Aorta (tissue), 5 donors: ENCODE data around the gene KDELR3. TPM values are rescaled to one million over a fixed set of nuclear protein-coding genes. Genes with fewer than 3 reads are reported as not detected.

ENCODE experiments used
- ATAC-seq: fragments of 200-7000 bp; cut with Tn5 transposase; one replicate; pipeline ENCODE4 v1.9.1; 2022; ENCODE audit warnings: moderate library complexity; ENCODE audit not compliant: low FRiP score
- DNase-seq, 2 donors: peaks; one replicate each; pipeline ENCODE4 v3.0.0-alpha.2; 2020
- H3K27ac ChIP-seq, 2 donors: one replicate each; pipeline ENCODE4 v1.5.1; 2013; ENCODE audit warnings: low read length in 2 of 2, mild to moderate bottlenecking in 2 of 2, moderate library complexity in 2 of 2, control low read depth in 1 of 2, inconsistent platforms in 1 of 2, low read depth in 1 of 2
- H3K27me3 ChIP-seq, 2 donors: one replicate each; pipeline ENCODE4 v1.6.1; 2013; ENCODE audit warnings: control low read depth in 1 of 2, low read length in 1 of 2, mild to moderate bottlenecking in 1 of 2, moderate library complexity in 1 of 2; ENCODE audit not compliant: insufficient read depth in 2 of 2, control insufficient read depth in 1 of 2
- H3K36me3 ChIP-seq, 2 donors: one replicate each; pipeline ENCODE4 v1.6.1; 2013; ENCODE audit warnings: control low read depth in 1 of 2, low read length in 1 of 2, mild to moderate bottlenecking in 1 of 2; ENCODE audit not compliant: insufficient read depth in 2 of 2, control insufficient read depth in 1 of 2
- H3K4me1 ChIP-seq, 2 donors: one replicate each; pipeline ENCODE4 v1.6.1; 2013; ENCODE audit warnings: low read length in 2 of 2, control low read depth in 1 of 2, mild to moderate bottlenecking in 1 of 2, moderate library complexity in 1 of 2; ENCODE audit not compliant: insufficient read depth in 2 of 2, control insufficient read depth in 1 of 2
- H3K4me3 ChIP-seq, 2 donors: one replicate each; pipeline ENCODE4 v1.5.1; 2013; ENCODE audit warnings: low read length in 2 of 2, control low read depth in 1 of 2, mild to moderate bottlenecking in 1 of 2
- H3K9me3 ChIP-seq: one replicate; pipeline ENCODE4 v1.6.1; 2013; ENCODE audit warnings: mild to moderate bottlenecking, low read length; ENCODE audit not compliant: control insufficient read depth
- WGBS, 2 donors: extraction: QIAGEN DNeasy Blood & Tissue Kit; methylation state at CpG; one replicate each; pipeline ENCODE4 v1.1.7; 2013; 5-methylcytosine and 5-hydroxymethylcytosine counted together
- intact Hi-C, 2 donors: fragments of 100-400 bp; cut with DNase I; formaldehyde crosslinking; loops; one replicate each; pipeline versions ENCODE4 v1.14.2 to v1.15.0; 2022
- polyA plus RNA-seq, 2 donors: library from polyadenylated mRNA; stranded (reverse); fragments of 200-250 nt; gene quantifications; one replicate each; pipeline ENCODE4 v1.2.3, GENCODE V29; 2013
- total RNA-seq, 2 donors: library from RNA; stranded (reverse); fragmentation: NEBNext Ultra II Directional; extraction: Animal tissue kit (Norgen Biotek cat#: 25700); gene quantifications; one replicate each; pipeline ENCODE4 v1.2.1, GENCODE V29; 2021
- donor health status: healthy with polysubstance abuse.
- donor health status: Bipolar disorder and iron deficiency.
- donor health status: DM: no; HTN: no; CAD: no.
- donor health status: DM: no; HTN: no; CAD: no.
- donor health status: DM: yes; HTN: yes; CAD: no.

Gene KDELR3
- total and polyA plus RNA-seq, 4 donors = 12.9 to 25.8 (median 20.8) TPM

- DNase-seq (no peak), ATAC-seq (peak; percentile 30)
- H3K27me3 ChIP-seq = no peaks in the 10 kb centered on the region
- WGBS, 2 donors = 47% methylated on average over 9 of the region's 9 CpGs
- intact Hi-C loops = no loop called here
- H3K27ac ChIP-seq = no peak overlapping the region
- H3K9me3 ChIP-seq = no peaks in the 10 kb centered on the region
- no peaks in the 10 kb centered on the region for H3K36me3 ChIP-seq
- no peak overlapping the region for H3K4me3 ChIP-seq
- no peaks in the 10 kb centered on the region for H3K4me1 ChIP-seq
These were observed 6.9 kb upstream of the KDELR3 start for GRCh38 chr22:38461057-38461413.

- peak; percentile 85 for ATAC-seq
- no peaks in the 10 kb centered on the region for H3K4me1 ChIP-seq
- peak; percentile 88 to 96 for DNase-seq
- no peaks in the 10 kb centered on the region for H3K27me3 ChIP-seq
- no peak overlapping the region for H3K4me3 ChIP-seq
- no peak overlapping the region for H3K27ac ChIP-seq
- intact Hi-C loops = no loop called here
- no peaks in the 10 kb centered on the region for H3K9me3 ChIP-seq
- H3K36me3 ChIP-seq = no peaks in the 10 kb centered on the region
- whole genome bisulfite sequencing, 2 donors = 11 to 12% methylated on average over 50 to 51 of the region's 51 CpGs
These were observed 6.3 kb upstream of the KDELR3 start for GRCh38 chr22:38461414-38462081.

- no peak for ATAC-seq
- no peaks in the 10 kb centered on the region for H3K27me3 ChIP-seq
- intact Hi-C loops = no loop called here
These were observed 4.7 kb upstream of the KDELR3 start for GRCh38 chr22:38462960-38463784.

GRCh38 chr22:38464992-38465672 lies 2.8 kb upstream of the KDELR3 start:
- Histone ChIP-seq H3K4me1 (no peaks in the 10 kb centered on the region), H3K27ac (no peak overlapping the region), H3K36me3 (no peaks in the 10 kb centered on the region), H3K9me3 (no peaks in the 10 kb centered on the region), H3K27me3 (no peaks in the 10 kb centered on the region), H3K4me3 (no peak overlapping the region)
- WGBS, 2 donors = 85 to 86% methylated on average over 10 of the region's 10 CpGs
- no peak for ATAC-seq
- intact Hi-C loops = loop anchor here in 1 of 2 donors (5.0 kb wide), 1 partner anchor 37 kb away; no protein-coding TSS in a partner anchor
- DNase-seq = peak in 1 of 2 donors; percentile 24

More at GRCh38 chr22:38462960-38463784, 4.7 kb upstream of the KDELR3 start:
- Histone ChIP-seq H3K27ac (no peak overlapping the region), H3K4me3 (no peak overlapping the region), H3K9me3 (no peaks in the 10 kb centered on the region), H3K36me3 (no peaks in the 10 kb centered on the region), H3K4me1 (no peaks in the 10 kb centered on the region)
- 82 to 85% methylated on average over 28 of the region's 28 CpGs for WGBS, 2 donors
- DNase-seq = peak in 1 of 2 donors; percentile 72

- Histone ChIP-seq H3K9me3 (no peaks in the 10 kb centered on the region), H3K4me3 (no peak overlapping the region), H3K4me1 (no peaks in the 10 kb centered on the region), H3K27me3 (no peaks in the 10 kb centered on the region), H3K27ac (no peak overlapping the region), H3K36me3 (no peaks in the 10 kb centered on the region)
- ATAC-seq = no peak
- intact Hi-C loops = loop anchor here in 1 of 2 donors (5.0 kb wide), 1 partner anchor 36 kb away; no protein-coding TSS in a partner anchor
- WGBS, 2 donors = 84 to 86% methylated on average over 26 of the region's 26 CpGs
- peak; percentile 37 to 72 for DNase-seq
These were observed 2.0 kb upstream of the KDELR3 start for GRCh38 chr22:38465673-38466490.

GRCh38 chr22:38467438-38467903 lies 425 bp upstream of the KDELR3 start:
- ATAC-seq = no peak
- no peaks in the 10 kb centered on the region for H3K9me3 ChIP-seq
- H3K27me3 ChIP-seq = no peaks in the 10 kb centered on the region
- H3K4me1 ChIP-seq = no peaks in the 10 kb centered on the region
- no peak overlapping the region for H3K27ac ChIP-seq
- peak overlapping the region; percentile 3 to 21 for H3K4me3 ChIP-seq
- intact Hi-C loops = loop anchor here in 1 of 2 donors (5.0 kb wide), 1 partner anchor 35 kb away; no protein-coding TSS in a partner anchor
- 15 to 16% methylated on average over 20 of the region's 20 CpGs for WGBS, 2 donors
- peak in 1 of 2 donors; percentile 77 for DNase-seq
- no peaks in the 10 kb centered on the region for H3K36me3 ChIP-seq

- Histone ChIP-seq H3K4me1 (no peaks in the 10 kb centered on the region), H3K9me3 (no peaks in the 10 kb centered on the region), H3K36me3 (no peaks in the 10 kb centered on the region), H3K4me3 (peak overlapping the region in 1 of 2 donors; percentile 21), H3K27me3 (no peaks in the 10 kb centered on the region), H3K27ac (no peak overlapping the region)
- peak in 1 of 2 donors; percentile 73 for DNase-seq
- WGBS, 2 donors = 15 to 19% methylated on average over 26 to 28 of the region's 28 CpGs
- peak; percentile 31 for ATAC-seq
- intact Hi-C loops = loop anchor here in 1 of 2 donors (5.0 kb wide), 1 partner anchor 34 kb away; no protein-coding TSS in a partner anchor
These were observed 778 bp downstream of the KDELR3 start for GRCh38 chr22:38468443-38469305.
